ENCODE results near the gene ZNF236. TPM values are rescaled to one million over a fixed set of nuclear protein-coding genes. Genes with fewer than 3 reads are reported as not detected.

Gene ZNF236
- total and polyA plus RNA-seq, 10 of the 15 experiments (the other 5 are each of a cell fraction or from before 2014, with no cell fraction given) = 1.0 to 14.4 (median 5.9) TPM

DNA sequence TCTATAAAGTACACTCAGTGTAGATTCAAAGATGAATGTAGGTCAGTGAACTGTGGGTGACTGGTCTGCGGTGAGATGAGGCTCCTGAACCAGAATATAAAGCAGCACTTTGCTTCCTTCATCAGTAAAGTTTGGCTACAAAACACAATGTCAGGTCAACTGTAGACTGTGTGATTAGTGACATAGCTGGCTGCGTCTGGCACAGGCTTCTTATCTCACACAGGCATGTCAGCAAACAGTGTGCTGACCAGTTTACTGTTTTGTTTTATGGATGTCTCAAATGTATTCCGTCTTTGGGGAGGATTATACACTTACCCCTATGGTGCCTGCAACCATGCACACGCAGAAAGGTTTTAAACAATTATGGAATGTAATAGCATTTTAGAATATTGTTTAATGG is 87.1 kb downstream of the ZNF236 start:
- WGBS (ENCODE audit: insufficient coverage, insufficient replicate concordance, low lambda C conversion rate, missing lambda C conversion rate) = 98% methylated on average over 4 of the region's 4 CpGs
- TF ChIP-seq WRNIP1 (IDR thresholded peaks at IDR 0.05; ENCODE audit: borderline replicate concordance, low read depth, low read length) (no peak), ATF3 (IDR thresholded peaks at IDR 0.05; ENCODE audit: borderline replicate concordance, extremely low read depth, low read depth, low read length) (no peak), CTCF (IDR thresholded peaks at IDR 0.05 in 2 of 3, conservative IDR thresholded peaks at IDR 0.05 in 1 of 3; ENCODE audit: control insufficient read depth in 2 of 3, extremely low read depth in 1 of 3, insufficient read depth in 1 of 3, low read depth in 3 of 3, low read length in 3 of 3) (no peak)
- TF ChIP-seq, protein P1, sequence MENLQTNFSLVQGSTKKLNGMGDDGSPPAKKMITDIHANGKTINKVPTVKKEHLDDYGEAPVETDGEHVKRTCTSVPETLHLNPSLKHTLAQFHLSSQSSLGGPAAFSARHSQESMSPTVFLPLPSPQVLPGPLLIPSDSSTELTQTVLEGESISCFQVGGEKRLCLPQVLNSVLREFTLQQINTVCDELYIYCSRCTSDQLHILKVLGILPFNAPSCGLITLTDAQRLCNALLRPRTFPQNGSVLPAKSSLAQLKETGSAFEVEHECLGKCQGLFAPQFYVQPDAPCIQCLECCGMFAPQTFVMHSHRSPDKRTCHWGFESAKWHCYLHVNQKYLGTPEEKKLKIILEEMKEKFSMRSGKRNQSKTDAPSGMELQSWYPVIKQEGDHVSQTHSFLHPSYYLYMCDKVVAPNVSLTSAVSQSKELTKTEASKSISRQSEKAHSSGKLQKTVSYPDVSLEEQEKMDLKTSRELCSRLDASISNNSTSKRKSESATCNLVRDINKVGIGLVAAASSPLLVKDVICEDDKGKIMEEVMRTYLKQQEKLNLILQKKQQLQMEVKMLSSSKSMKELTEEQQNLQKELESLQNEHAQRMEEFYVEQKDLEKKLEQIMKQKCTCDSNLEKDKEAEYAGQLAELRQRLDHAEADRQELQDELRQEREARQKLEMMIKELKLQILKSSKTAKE (IDR thresholded peaks at IDR 0.05; ENCODE audit: low read depth, poor library complexity, severe bottlenecking) = no peak
- Histone ChIP-seq H3K27me3 (replicated peaks in 1 of 2; ENCODE audit: control insufficient read depth in 2 of 2, insufficient read depth in 2 of 2, low read length in 1 of 2) (no peaks in the 10 kb centered on the region), H2AFZ (ENCODE audit: control insufficient read depth, low read depth, low read length) (no peak overlapping the region), H4K20me1 (ENCODE audit: control insufficient read depth, insufficient read depth) (no peaks in the 10 kb centered on the region), H3K4me2 (ENCODE audit: control insufficient read depth, insufficient read depth) (no peak overlapping the region), H3K9me3 (replicated peaks; ENCODE audit: control insufficient read depth, insufficient read depth, low read length) (no peaks in the 10 kb centered on the region), H3K4me3 (no peak overlapping the region), H3K9ac (ENCODE audit: control insufficient read depth, insufficient read depth, low read length) (no peak overlapping the region), H3K4me1 (ENCODE audit: control insufficient read depth, insufficient read depth, low read length) (no peaks in the 10 kb centered on the region; the same call in 1 of the 2 replicates), H3K79me2 (ENCODE audit: control insufficient read depth, insufficient read depth, low read length) (no peaks in the 10 kb centered on the region), H3K27ac (ENCODE audit: control insufficient read depth, insufficient read depth) (no peak overlapping the region), H3K36me3 (ENCODE audit: control insufficient read depth in 2 of 2, insufficient read depth in 2 of 2, low read length in 1 of 2) (peaks cover 10 to 26% of the 10 kb centered on the region in 2 experiments; a peak in 3 of 4 replicates)
- ATAC-seq (no peak), DNase-seq (ENCODE audit: low read depth, low spot score) (no peak), FAIRE-seq (peak; percentile 54)
- in situ Hi-C loops (cut with MboI) (no loop called here), intact Hi-C loops (cut with micrococcal nuclease; ENCODE audit: unreplicated experiment) (no loop called here)
- POLR2A ChIA-PET = no interaction called here
- CTCF ChIA-PET = interaction anchor here (2.2 kb wide), 1 partner anchor 75 kb away, joined by 8 read pairs; no protein-coding TSS in a partner anchor
- no TSS peak for BruUV-seq (replicated peaks)
- SMC1A ChIA-PET (ENCODE audit: uncharacterized antibody, unreplicated experiment) = no interaction called here
- RAD21 ChIA-PET (ENCODE audit: unreplicated experiment) = no interaction called here
